GM23338 (cell line): ENCODE results near the gene TPM2.

ENCODE experiments used
- CREB1 ChIP-seq: fragments of 250-450 bp; sonication (Bioruptor Pico); IDR thresholded peaks from 2 replicates; pipeline ENCODE4 v1.5.0; 2020; ENCODE audit warnings: low read depth, mild to moderate bottlenecking, moderate library complexity
- EZH2 ChIP-seq: fragments of 200-600 bp; sonication (generic); IDR thresholded peaks from one replicate; pipeline ENCODE4 v1.8.0; 2017; ENCODE audit warnings: antibody characterized with exemption, mild to moderate bottlenecking, low read depth; ENCODE audit not compliant: unreplicated experiment
- EZH2phosphoT487 ChIP-seq: fragments of 200-600 bp; sonication (generic); IDR thresholded peaks from one replicate; pipeline ENCODE4 v1.8.1; 2018; ENCODE audit warnings: antibody characterized with exemption; ENCODE audit not compliant: unreplicated experiment
- JUNB ChIP-seq: IDR thresholded peaks from one replicate; pipeline ENCODE4 v1.6.1; 2016; ENCODE audit warnings: antibody characterized with exemption; ENCODE audit not compliant: unreplicated experiment
- POLR2AphosphoS5 ChIP-seq: IDR thresholded peaks from 2 replicates; pipeline ENCODE4 v1.6.1; 2016; ENCODE audit warnings: antibody characterized with exemption, low read depth
- STAT1 ChIP-seq: IDR thresholded peaks from one replicate; pipeline ENCODE4 v1.6.1; 2016; ENCODE audit warnings: antibody characterized with exemption; ENCODE audit not compliant: unreplicated experiment
- ZNF331 ChIP-seq: fragments of 250-450 bp; sonication (Bioruptor Pico); IDR thresholded peaks from 2 replicates; pipeline ENCODE4 v1.5.0; 2020; ENCODE audit warnings: low read depth, mild to moderate bottlenecking, moderate library complexity
- TF ChIP-seq, protein P1 (sequence below), 2 experiments: fragments of 200-600 bp in 1 of 2; sonication (generic) in 1 of 2; conservative IDR thresholded peaks; 2 replicates each; pipeline versions ENCODE4 v1.5.1 to v1.6.1; 2016 to 2017; ENCODE audit warnings: antibody characterized with exemption in 2 of 2, low read depth in 2 of 2, mild to moderate bottlenecking in 2 of 2, moderate library complexity in 1 of 2
- TF ChIP-seq, protein P2 (sequence below): IDR thresholded peaks from one replicate; pipeline ENCODE4 v1.6.1; 2018; ENCODE audit warnings: antibody characterized with exemption; ENCODE audit not compliant: unreplicated experiment
- TF ChIP-seq, protein P3 (sequence below): IDR thresholded peaks from 2 replicates; pipeline ENCODE4 v1.6.1; 2016; ENCODE audit warnings: antibody characterized with exemption

DNA sequence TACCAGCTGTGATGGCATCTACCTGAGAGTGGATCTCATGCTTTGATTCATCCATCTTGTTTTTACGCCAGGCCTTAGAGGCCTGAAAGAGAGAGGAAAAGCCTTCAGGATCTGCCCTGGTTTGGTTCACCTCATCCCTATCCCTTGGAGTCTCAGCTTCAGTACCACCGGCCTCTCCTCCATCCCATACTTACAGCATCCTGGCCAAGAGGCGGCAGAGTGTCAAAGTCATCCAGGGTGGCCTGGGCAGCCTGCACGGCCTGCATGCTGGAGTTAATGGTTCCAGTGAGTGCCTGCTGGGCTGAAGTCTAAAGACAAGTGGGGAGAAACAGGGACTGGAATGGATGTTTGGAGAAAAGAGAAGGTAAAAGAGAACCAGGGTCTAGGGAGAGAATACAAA is 29.8 kb upstream of the TPM2 start:
- TF ChIP-seq, protein P1, sequence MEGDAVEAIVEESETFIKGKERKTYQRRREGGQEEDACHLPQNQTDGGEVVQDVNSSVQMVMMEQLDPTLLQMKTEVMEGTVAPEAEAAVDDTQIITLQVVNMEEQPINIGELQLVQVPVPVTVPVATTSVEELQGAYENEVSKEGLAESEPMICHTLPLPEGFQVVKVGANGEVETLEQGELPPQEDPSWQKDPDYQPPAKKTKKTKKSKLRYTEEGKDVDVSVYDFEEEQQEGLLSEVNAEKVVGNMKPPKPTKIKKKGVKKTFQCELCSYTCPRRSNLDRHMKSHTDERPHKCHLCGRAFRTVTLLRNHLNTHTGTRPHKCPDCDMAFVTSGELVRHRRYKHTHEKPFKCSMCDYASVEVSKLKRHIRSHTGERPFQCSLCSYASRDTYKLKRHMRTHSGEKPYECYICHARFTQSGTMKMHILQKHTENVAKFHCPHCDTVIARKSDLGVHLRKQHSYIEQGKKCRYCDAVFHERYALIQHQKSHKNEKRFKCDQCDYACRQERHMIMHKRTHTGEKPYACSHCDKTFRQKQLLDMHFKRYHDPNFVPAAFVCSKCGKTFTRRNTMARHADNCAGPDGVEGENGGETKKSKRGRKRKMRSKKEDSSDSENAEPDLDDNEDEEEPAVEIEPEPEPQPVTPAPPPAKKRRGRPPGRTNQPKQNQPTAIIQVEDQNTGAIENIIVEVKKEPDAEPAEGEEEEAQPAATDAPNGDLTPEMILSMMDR (conservative IDR thresholded peaks at IDR 0.05; ENCODE audit: low read depth in 2 of 2): no peak
- TF ChIP-seq, protein P2, sequence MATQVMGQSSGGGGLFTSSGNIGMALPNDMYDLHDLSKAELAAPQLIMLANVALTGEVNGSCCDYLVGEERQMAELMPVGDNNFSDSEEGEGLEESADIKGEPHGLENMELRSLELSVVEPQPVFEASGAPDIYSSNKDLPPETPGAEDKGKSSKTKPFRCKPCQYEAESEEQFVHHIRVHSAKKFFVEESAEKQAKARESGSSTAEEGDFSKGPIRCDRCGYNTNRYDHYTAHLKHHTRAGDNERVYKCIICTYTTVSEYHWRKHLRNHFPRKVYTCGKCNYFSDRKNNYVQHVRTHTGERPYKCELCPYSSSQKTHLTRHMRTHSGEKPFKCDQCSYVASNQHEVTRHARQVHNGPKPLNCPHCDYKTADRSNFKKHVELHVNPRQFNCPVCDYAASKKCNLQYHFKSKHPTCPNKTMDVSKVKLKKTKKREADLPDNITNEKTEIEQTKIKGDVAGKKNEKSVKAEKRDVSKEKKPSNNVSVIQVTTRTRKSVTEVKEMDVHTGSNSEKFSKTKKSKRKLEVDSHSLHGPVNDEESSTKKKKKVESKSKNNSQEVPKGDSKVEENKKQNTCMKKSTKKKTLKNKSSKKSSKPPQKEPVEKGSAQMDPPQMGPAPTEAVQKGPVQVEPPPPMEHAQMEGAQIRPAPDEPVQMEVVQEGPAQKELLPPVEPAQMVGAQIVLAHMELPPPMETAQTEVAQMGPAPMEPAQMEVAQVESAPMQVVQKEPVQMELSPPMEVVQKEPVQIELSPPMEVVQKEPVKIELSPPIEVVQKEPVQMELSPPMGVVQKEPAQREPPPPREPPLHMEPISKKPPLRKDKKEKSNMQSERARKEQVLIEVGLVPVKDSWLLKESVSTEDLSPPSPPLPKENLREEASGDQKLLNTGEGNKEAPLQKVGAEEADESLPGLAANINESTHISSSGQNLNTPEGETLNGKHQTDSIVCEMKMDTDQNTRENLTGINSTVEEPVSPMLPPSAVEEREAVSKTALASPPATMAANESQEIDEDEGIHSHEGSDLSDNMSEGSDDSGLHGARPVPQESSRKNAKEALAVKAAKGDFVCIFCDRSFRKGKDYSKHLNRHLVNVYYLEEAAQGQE: no peak
- TF ChIP-seq CREB1 (CRISPR knock-in tag) (no peak), POLR2AphosphoS5 (no peak), EZH2 (no peak), JUNB (no peak), EZH2phosphoT487 (no peak), ZNF331 (CRISPR knock-in tag) (no peak), STAT1 (no peak)
- TF ChIP-seq, protein P3, sequence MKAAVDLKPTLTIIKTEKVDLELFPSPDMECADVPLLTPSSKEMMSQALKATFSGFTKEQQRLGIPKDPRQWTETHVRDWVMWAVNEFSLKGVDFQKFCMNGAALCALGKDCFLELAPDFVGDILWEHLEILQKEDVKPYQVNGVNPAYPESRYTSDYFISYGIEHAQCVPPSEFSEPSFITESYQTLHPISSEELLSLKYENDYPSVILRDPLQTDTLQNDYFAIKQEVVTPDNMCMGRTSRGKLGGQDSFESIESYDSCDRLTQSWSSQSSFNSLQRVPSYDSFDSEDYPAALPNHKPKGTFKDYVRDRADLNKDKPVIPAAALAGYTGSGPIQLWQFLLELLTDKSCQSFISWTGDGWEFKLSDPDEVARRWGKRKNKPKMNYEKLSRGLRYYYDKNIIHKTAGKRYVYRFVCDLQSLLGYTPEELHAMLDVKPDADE: no peak
